Neuronal stem cell (in vitro differentiated cells): ENCODE measurements around the gene MPPED1.
A peak's percentile ranks its signal among the peaks of the same experiment; 100 is the strongest.

Source experiments
- DNase-seq: peaks from one replicate; pipeline ENCODE4 v3.0.0-alpha.2; 2013; ENCODE audit warnings: low spot score
- H2AFZ ChIP-seq: one replicate; pipeline ENCODE4 v1.6.1; 2013; ENCODE audit warnings: mild to moderate bottlenecking, low read length, inconsistent platforms
- H2AK5ac ChIP-seq: 2 replicates; pipeline ENCODE4 v1.6.1; 2013; ENCODE audit warnings: low read depth, mild to moderate bottlenecking, inconsistent platforms, low read length, moderate library complexity, mixed read lengths
- H2BK120ac ChIP-seq: 2 replicates; pipeline ENCODE4 v1.6.1; 2013; ENCODE audit warnings: low read depth, mild to moderate bottlenecking, inconsistent platforms, low read length, moderate library complexity, mixed read lengths
- H2BK12ac ChIP-seq: one replicate; pipeline ENCODE4 v1.6.1; 2013; ENCODE audit warnings: low read length, inconsistent platforms
- H2BK15ac ChIP-seq: 2 replicates; pipeline ENCODE4 v1.6.1; 2013; ENCODE audit warnings: mild to moderate bottlenecking, low read length, inconsistent platforms, mixed read lengths
- H2BK5ac ChIP-seq: one replicate; pipeline ENCODE4 v1.6.1; 2013; ENCODE audit warnings: inconsistent platforms, mild to moderate bottlenecking, low read length, moderate library complexity
- H3K14ac ChIP-seq: one replicate; pipeline ENCODE4 v1.6.1; 2013; ENCODE audit warnings: low read length, inconsistent platforms
- H3K18ac ChIP-seq: 2 replicates; pipeline ENCODE4 v1.6.1; 2013; ENCODE audit warnings: low read length, inconsistent platforms
- H3K23ac ChIP-seq: 2 replicates; pipeline ENCODE4 v1.6.1; 2013; ENCODE audit warnings: low read depth, mild to moderate bottlenecking, mixed read lengths, low read length, inconsistent platforms; ENCODE audit not compliant: poor library complexity
- H3K27ac ChIP-seq: replicated peaks from 3 replicates; pipeline ENCODE4 v1.5.1; 2013; ENCODE audit warnings: low read length, inconsistent platforms
- H3K27me3 ChIP-seq, 3 experiments: 2 replicates each; pipeline ENCODE4 v1.6.1; 2013; ENCODE audit warnings: low read length in 3 of 3, mild to moderate bottlenecking in 2 of 3, inconsistent platforms in 1 of 3, low read depth in 1 of 3, mixed read lengths in 1 of 3, moderate library complexity in 1 of 3; ENCODE audit not compliant: control insufficient read depth in 3 of 3, insufficient read depth in 3 of 3
- H3K36me3 ChIP-seq, 2 donors: replicated peaks in 1 of 2; 2 replicates each; pipeline ENCODE4 v1.6.1; 2013; ENCODE audit warnings: low read length in 2 of 2; ENCODE audit not compliant: control insufficient read depth in 2 of 2, insufficient read depth in 2 of 2
- H3K4ac ChIP-seq: 2 replicates; pipeline ENCODE4 v1.6.1; 2013; ENCODE audit warnings: inconsistent platforms, mild to moderate bottlenecking, low read length, moderate library complexity
- H3K4me1 ChIP-seq, 2 donors: 1 replicate in 1 of 2; 2 replicates in 1 of 2; pipeline ENCODE4 v1.6.1; 2013; ENCODE audit warnings: low read length in 2 of 2, low read depth in 1 of 2; ENCODE audit not compliant: control insufficient read depth in 2 of 2, insufficient read depth in 1 of 2
- H3K4me2 ChIP-seq: one replicate; pipeline ENCODE4 v1.6.1; 2013; ENCODE audit warnings: mild to moderate bottlenecking, low read length, inconsistent platforms; ENCODE audit not compliant: insufficient read depth, poor library complexity, severe bottlenecking
- H3K4me3 ChIP-seq, 2 donors: 2 replicates each; pipeline ENCODE4 v1.5.1; 2013; ENCODE audit warnings: low read length in 2 of 2, mild to moderate bottlenecking in 2 of 2, inconsistent platforms in 1 of 2, moderate library complexity in 1 of 2
- H3K79me1 ChIP-seq: one replicate; pipeline ENCODE4 v1.6.1; 2013; ENCODE audit warnings: low read depth, mild to moderate bottlenecking, inconsistent platforms, low read length, moderate library complexity
- H3K9ac ChIP-seq: one replicate; pipeline ENCODE4 v1.6.1; 2013; ENCODE audit warnings: mild to moderate bottlenecking, low read depth, low read length, inconsistent platforms; ENCODE audit not compliant: poor library complexity
- H3K9me3 ChIP-seq, 2 donors: replicated peaks in 1 of 2; 2 replicates each; pipeline versions ENCODE3 to v1.6.1; 2013; ENCODE audit warnings: low read length in 2 of 2, mild to moderate bottlenecking in 2 of 2, inconsistent platforms in 1 of 2, low read depth in 1 of 2, mixed read lengths in 1 of 2, moderate library complexity in 1 of 2; ENCODE audit not compliant: control insufficient read depth in 2 of 2, insufficient read depth in 1 of 2
- H4K8ac ChIP-seq: one replicate; pipeline ENCODE4 v1.6.1; 2013; ENCODE audit warnings: low read depth, mild to moderate bottlenecking, inconsistent platforms, low read length, moderate library complexity
- H4K91ac ChIP-seq: one replicate; pipeline ENCODE4 v1.6.1; 2013; ENCODE audit warnings: low read length, low read depth, mild to moderate bottlenecking, inconsistent platforms; ENCODE audit not compliant: poor library complexity
- WGBS, 2 donors: extraction: QIAGEN DNeasy Blood & Tissue Kit; methylation state at CpG; one replicate each; pipeline ENCODE4 v1.1.7; 2013; ENCODE audit warnings: missing lambda C conversion rate in 2 of 2, mixed read lengths in 1 of 2; ENCODE audit not compliant: insufficient read length in 2 of 2, insufficient replicate concordance in 1 of 2; ENCODE audit errors: extremely low coverage in 2 of 2; 5-methylcytosine and 5-hydroxymethylcytosine counted together

MPPED1 gene

GRCh38 chr22:43406186-43406790 is 5.5 kb upstream of the MPPED1 start:
- Histone ChIP-seq H3K23ac (peak overlapping the region; percentile 32), H2AFZ (no peak overlapping the region), H3K36me3 (no peaks in the 10 kb centered on the region), H3K4me3 (no peak overlapping the region), H3K79me1 (no peaks in the 10 kb centered on the region), H3K18ac (peak overlapping the region; percentile 23), H3K9me3 (no peaks in the 10 kb centered on the region), H3K4me2 (no peak overlapping the region), H2AK5ac (no peak overlapping the region), H4K91ac (no peak overlapping the region), H3K27me3 (peaks cover 0 to 60% (median 4%) of the 10 kb centered on the region in 3 experiments), H3K14ac (peak overlapping the region; percentile 40), H2BK5ac (no peak overlapping the region), H4K8ac (no peak overlapping the region), H3K4me1 (peaks cover 0 to 11% of the 10 kb centered on the region in 2 donors), H2BK12ac (no peak overlapping the region), H3K27ac (no peak overlapping the region), H2BK120ac (no peak overlapping the region), H2BK15ac (peak overlapping the region; percentile 56), H3K9ac (peak overlapping the region; percentile 38), H3K4ac (no peak overlapping the region)
- no CpG with 5 or more reads among the region's 12 CpGs for WGBS, 2 donors
- DNase-seq = no peak

- DNase-seq = no peak
- Histone ChIP-seq H3K79me1 (peaks cover 3% of the 10 kb centered on the region), H3K27me3 (peaks cover 0 to 66% (median 4%) of the 10 kb centered on the region in 3 experiments), H3K4me2 (no peak overlapping the region), H3K9me3 (no peaks in the 10 kb centered on the region), H3K36me3 (no peaks in the 10 kb centered on the region), H3K4me1 (peaks cover 0 to 14% of the 10 kb centered on the region in 2 donors), H2BK12ac (no peak overlapping the region), H3K4me3 (no peak overlapping the region), H4K91ac (no peak overlapping the region), H3K23ac (no peak overlapping the region), H2AFZ (no peak overlapping the region), H3K9ac (no peak overlapping the region), H2BK5ac (no peak overlapping the region), H3K14ac (no peak overlapping the region), H2AK5ac (no peak overlapping the region), H3K4ac (no peak overlapping the region), H3K27ac (no peak overlapping the region), H2BK120ac (no peak overlapping the region), H4K8ac (no peak overlapping the region), H3K18ac (no peak overlapping the region), H2BK15ac (no peak overlapping the region)
- no CpG with 5 or more reads among the region's 4 CpGs for WGBS, 2 donors
These were observed 4.2 kb upstream of the MPPED1 start for GRCh38 chr22:43407591-43407990.

GRCh38 chr22:43408009-43408408 is 3.8 kb upstream of the MPPED1 start:
- H3K23ac ChIP-seq = no peak overlapping the region
- no peaks in the 10 kb centered on the region for H3K36me3 ChIP-seq
- peaks cover 0 to 17% of the 10 kb centered on the region in 2 donors for H3K4me1 ChIP-seq
- no peak overlapping the region for H4K8ac ChIP-seq
- H3K27me3 ChIP-seq = peaks cover 0 to 70% (median 4%) of the 10 kb centered on the region in 3 experiments
- no CpG with 5 or more reads among the region's 2 CpGs for WGBS, 2 donors
- no peak overlapping the region for H2BK12ac ChIP-seq
- H3K14ac ChIP-seq = no peak overlapping the region
- H4K91ac ChIP-seq = no peak overlapping the region
- no peak overlapping the region for H3K4ac ChIP-seq
- no peak for DNase-seq
- no peak overlapping the region for H3K18ac ChIP-seq
- H2BK120ac ChIP-seq = no peak overlapping the region
- no peak overlapping the region for H3K9ac ChIP-seq
- H3K4me2 ChIP-seq = no peak overlapping the region
- no peak overlapping the region for H2AK5ac ChIP-seq
- H3K9me3 ChIP-seq = no peaks in the 10 kb centered on the region
- H2AFZ ChIP-seq = no peak overlapping the region
- H3K27ac ChIP-seq = no peak overlapping the region
- no peak overlapping the region for H2BK5ac ChIP-seq
- H3K4me3 ChIP-seq = no peak overlapping the region
- H3K79me1 ChIP-seq = peaks cover 3% of the 10 kb centered on the region
- no peak overlapping the region for H2BK15ac ChIP-seq

GRCh38 chr22:43409046-43409445 is 2.8 kb upstream of the MPPED1 start:
- Histone ChIP-seq H3K18ac (peak overlapping the region; percentile 24), H3K79me1 (peaks cover 3% of the 10 kb centered on the region), H3K4ac (no peak overlapping the region), H2BK120ac (no peak overlapping the region), H3K4me1 (peaks cover 0 to 22% of the 10 kb centered on the region in 2 donors), H3K27ac (no peak overlapping the region), H2BK15ac (no peak overlapping the region), H3K4me3 (no peak overlapping the region), H2BK5ac (no peak overlapping the region), H3K23ac (no peak overlapping the region), H3K27me3 (peaks cover 0 to 81% (median 4%) of the 10 kb centered on the region in 3 experiments), H4K8ac (no peak overlapping the region), H3K14ac (no peak overlapping the region), H3K4me2 (no peak overlapping the region), H4K91ac (peak overlapping the region; percentile 85), H2AFZ (no peak overlapping the region), H3K36me3 (no peaks in the 10 kb centered on the region), H2AK5ac (peak overlapping the region; percentile 53), H3K9ac (no peak overlapping the region), H2BK12ac (peak overlapping the region; percentile 48), H3K9me3 (no peaks in the 10 kb centered on the region)
- WGBS, 2 donors = no CpG with 5 or more reads among the region's 8 CpGs
- DNase-seq = no peak
